Glutamatergic neuron (in vitro differentiated cells): ENCODE data around the gene SMCO3. TPM values are rescaled to one million over a fixed set of nuclear protein-coding genes. Genes with fewer than 3 reads are reported as not detected.

Experiments
- DNase-seq: peaks from one replicate; pipeline ENCODE4 v3.0.0; 2022
- H3K27ac Mint-ChIP-seq: one replicate; pipeline ENCODE4 v1.8.0; 2020; ENCODE audit warnings: mild to moderate bottlenecking, mixed read lengths, inconsistent platforms; ENCODE audit not compliant: unreplicated experiment
- H3K27me3 Mint-ChIP-seq: one replicate; pipeline ENCODE4 v1.8.0; 2020; ENCODE audit warnings: mild to moderate bottlenecking, moderate library complexity, mixed read lengths, inconsistent platforms; ENCODE audit not compliant: unreplicated experiment
- H3K36me3 Mint-ChIP-seq: one replicate; pipeline ENCODE4 v1.8.0; 2020; ENCODE audit warnings: mild to moderate bottlenecking, mixed read lengths, inconsistent platforms; ENCODE audit not compliant: unreplicated experiment
- H3K4me1 Mint-ChIP-seq: one replicate; pipeline ENCODE4 v1.8.0; 2020; ENCODE audit warnings: mild to moderate bottlenecking, low read depth, mixed read lengths, inconsistent platforms; ENCODE audit not compliant: unreplicated experiment
- H3K4me3 Mint-ChIP-seq: one replicate; pipeline ENCODE4 v1.8.0; 2020; ENCODE audit warnings: mild to moderate bottlenecking, mixed read lengths, inconsistent platforms; ENCODE audit not compliant: unreplicated experiment
- H3K9me3 Mint-ChIP-seq: one replicate; pipeline ENCODE4 v1.8.0; 2020; ENCODE audit warnings: mild to moderate bottlenecking, moderate library complexity, mixed read lengths, inconsistent platforms; ENCODE audit not compliant: unreplicated experiment
- total RNA-seq: library from RNA; stranded (reverse); fragmentation: NEBNext Ultra II Directional; extraction: Animal tissue kit (Norgen Biotek cat#: 25700); gene quantifications from one replicate; pipeline ENCODE4 v1.2.1, GENCODE V29; 2021; ENCODE audit not compliant: unreplicated experiment
- TF ChIP-seq, protein P1 (sequence below): fragments of 200-600 bp; sonication (generic); IDR thresholded peaks from one replicate; pipeline ENCODE4 v1.5.0; 2021; ENCODE audit not compliant: partially characterized antibody, unreplicated experiment

SMCO3 gene
- total RNA-seq, 1 donor from 2014 or later = not detected

DNA sequence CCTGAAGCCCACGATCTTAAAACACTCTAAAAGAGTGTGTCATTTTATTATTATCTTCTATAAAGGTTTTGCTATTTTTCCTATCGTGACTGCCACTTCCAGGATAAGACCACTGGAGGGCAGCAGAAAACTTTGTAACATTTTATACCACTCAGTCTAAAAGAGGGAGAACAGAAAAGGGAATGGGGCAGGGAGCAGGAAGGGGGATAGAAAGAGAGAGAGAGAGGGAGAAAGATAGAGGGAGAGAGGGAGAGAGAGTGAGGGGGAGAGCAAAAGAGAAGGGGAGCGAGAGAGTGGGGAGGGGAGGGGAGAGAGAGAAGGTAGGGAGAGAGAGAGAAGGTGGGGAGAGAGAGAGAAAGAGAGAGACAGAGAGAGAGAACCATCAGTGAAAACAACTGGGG is 31.4 kb upstream of the SMCO3 start:
- TF ChIP-seq, protein P1, sequence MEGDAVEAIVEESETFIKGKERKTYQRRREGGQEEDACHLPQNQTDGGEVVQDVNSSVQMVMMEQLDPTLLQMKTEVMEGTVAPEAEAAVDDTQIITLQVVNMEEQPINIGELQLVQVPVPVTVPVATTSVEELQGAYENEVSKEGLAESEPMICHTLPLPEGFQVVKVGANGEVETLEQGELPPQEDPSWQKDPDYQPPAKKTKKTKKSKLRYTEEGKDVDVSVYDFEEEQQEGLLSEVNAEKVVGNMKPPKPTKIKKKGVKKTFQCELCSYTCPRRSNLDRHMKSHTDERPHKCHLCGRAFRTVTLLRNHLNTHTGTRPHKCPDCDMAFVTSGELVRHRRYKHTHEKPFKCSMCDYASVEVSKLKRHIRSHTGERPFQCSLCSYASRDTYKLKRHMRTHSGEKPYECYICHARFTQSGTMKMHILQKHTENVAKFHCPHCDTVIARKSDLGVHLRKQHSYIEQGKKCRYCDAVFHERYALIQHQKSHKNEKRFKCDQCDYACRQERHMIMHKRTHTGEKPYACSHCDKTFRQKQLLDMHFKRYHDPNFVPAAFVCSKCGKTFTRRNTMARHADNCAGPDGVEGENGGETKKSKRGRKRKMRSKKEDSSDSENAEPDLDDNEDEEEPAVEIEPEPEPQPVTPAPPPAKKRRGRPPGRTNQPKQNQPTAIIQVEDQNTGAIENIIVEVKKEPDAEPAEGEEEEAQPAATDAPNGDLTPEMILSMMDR = peak; percentile 66
- H3K27ac Mint-ChIP-seq = no peak overlapping the region
- no peaks in the 10 kb centered on the region for H3K36me3 Mint-ChIP-seq
- DNase-seq = no peak
- H3K4me3 Mint-ChIP-seq = no peak overlapping the region
- H3K9me3 Mint-ChIP-seq = no peaks in the 10 kb centered on the region
- peaks cover 1% of the 10 kb centered on the region for H3K27me3 Mint-ChIP-seq
- no peaks in the 10 kb centered on the region for H3K4me1 Mint-ChIP-seq

DNA sequence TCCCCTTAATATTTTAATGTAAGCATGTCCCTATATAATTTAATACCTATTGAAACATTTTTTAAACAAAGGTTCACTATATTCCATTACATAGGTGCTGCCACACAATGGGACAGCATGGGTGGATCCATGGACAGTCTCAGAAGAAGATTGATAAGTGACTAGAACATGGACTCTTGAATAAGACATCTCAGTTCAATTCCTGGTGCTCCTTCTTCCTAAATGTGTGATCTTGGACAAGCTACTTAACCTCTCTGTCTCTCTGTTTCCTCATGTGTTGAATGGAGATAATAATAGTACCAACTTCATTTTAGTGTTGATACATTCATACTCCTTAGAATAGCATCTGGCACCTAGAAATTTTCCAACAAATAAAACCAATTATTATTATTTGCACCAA is 30.4 kb upstream of the SMCO3 start:
- Mint-ChIP-seq H3K27ac (no peak overlapping the region), H3K4me1 (no peaks in the 10 kb centered on the region), H3K9me3 (no peaks in the 10 kb centered on the region), H3K36me3 (no peaks in the 10 kb centered on the region), H3K4me3 (no peak overlapping the region), H3K27me3 (peaks cover 1% of the 10 kb centered on the region)
- TF ChIP-seq, protein P1 = no peak
- DNase-seq = no peak

DNA sequence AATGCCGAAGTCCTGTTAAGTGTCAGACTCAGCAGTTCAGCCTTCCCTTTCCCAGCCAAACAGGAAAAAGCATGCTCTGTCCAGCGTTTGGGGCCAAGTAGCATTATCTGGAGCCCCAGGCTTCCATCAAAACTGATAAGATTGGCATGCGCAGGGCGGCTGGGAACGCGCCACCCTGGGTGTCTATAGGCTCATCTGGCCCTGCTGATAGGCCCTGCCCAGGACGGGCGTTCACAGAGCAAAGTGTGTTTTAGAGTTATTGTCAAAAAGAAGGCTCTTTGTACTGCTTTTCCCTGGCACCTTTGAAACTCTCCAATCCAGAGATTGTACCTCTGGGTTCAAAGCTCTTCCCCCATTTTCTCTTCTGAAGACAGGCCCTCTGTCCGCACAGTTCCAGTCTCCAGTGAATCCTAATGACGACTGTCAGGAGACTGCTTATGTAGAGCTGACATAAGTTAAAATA is 29.5 kb upstream of the SMCO3 start, which contains the start of gene ART4:
Gene ART4 (minus strand): TSS at position 102 of the 463 bp plus-strand sequence. CDS start 413 bp downstream, outside the sequence.
- Mint-ChIP-seq H3K4me1 (no peaks in the 10 kb centered on the region), H3K4me3 (no peak within 1 kb of the TSS), H3K27ac (no peak within 1 kb of the TSS), H3K9me3 (no peaks in the 10 kb centered on the region), H3K36me3 (no peaks in the 10 kb centered on the region), H3K27me3 (peaks cover 4% of the 10 kb centered on the region)
- TF ChIP-seq, protein P1 = no peak
- no peak for DNase-seq

DNA sequence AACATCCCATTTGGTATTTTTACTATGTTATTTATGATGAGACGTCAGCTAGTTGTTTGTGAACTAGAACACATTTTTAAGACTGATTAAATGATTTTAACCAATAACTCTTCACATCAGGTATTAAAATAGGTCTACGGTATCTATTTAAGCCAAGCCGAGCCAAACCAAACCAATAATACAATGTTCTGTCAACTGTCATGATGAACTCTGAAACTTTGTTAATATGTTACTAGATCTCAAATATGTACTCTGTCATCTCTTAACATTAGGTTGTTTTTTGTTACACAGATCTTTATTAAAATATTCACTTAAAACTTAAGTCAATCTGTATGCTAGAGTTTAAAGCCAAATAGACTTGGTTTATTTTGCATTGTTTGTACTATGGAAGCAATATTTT is 28.3 kb upstream of the SMCO3 start:
- H3K27ac Mint-ChIP-seq = no peak overlapping the region
- no peak overlapping the region for H3K4me3 Mint-ChIP-seq
- peaks cover 4% of the 10 kb centered on the region for H3K27me3 Mint-ChIP-seq
- no peaks in the 10 kb centered on the region for H3K4me1 Mint-ChIP-seq
- TF ChIP-seq, protein P1 = no peak
- H3K9me3 Mint-ChIP-seq = no peaks in the 10 kb centered on the region
- H3K36me3 Mint-ChIP-seq = no peaks in the 10 kb centered on the region
- DNase-seq = no peak

DNA sequence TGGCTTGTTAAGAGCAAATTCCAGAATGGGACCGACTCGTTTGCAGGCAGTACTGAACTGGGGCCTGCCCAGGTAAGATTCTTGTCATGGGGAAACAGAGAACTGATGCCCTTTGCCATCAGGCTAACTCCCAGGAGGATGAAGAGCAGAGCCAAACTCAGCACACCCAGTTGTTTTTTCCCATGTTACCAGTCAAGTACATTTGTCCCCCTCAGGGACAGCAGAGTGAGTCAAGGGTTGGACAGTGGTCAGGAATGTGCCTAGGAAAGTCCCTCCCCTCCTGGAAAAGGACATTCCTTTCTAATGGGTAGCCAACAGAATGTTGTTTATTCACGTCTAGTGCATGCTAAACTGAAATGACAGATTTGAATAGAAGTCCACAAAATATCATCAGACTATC is 27.8 kb upstream of the SMCO3 start:
- no peaks in the 10 kb centered on the region for H3K4me1 Mint-ChIP-seq
- TF ChIP-seq, protein P1 = no peak
- H3K9me3 Mint-ChIP-seq = no peaks in the 10 kb centered on the region
- DNase-seq = no peak
- H3K27me3 Mint-ChIP-seq = peaks cover 4% of the 10 kb centered on the region
- no peak overlapping the region for H3K4me3 Mint-ChIP-seq
- H3K27ac Mint-ChIP-seq = no peak overlapping the region
- H3K36me3 Mint-ChIP-seq = no peaks in the 10 kb centered on the region
